A673 (cell line): ENCODE measurements around the gene SLC7A6. TPM values are rescaled to one million over a fixed set of nuclear protein-coding genes. Genes with fewer than 3 reads are reported as not detected.

Experiments
- Bru-seq: library from RNA; stranded (reverse); fragments of 400-500 nt; gene quantifications from one replicate; lab custom pipeline; 2021; lab: Mats Ljungman, UMichigan
- BruChase-seq, 2 experiments: library from RNA; stranded (reverse); fragments of 400-500 nt; gene quantifications; one replicate each; lab custom pipeline; 2021; lab: Mats Ljungman, UMichigan
- BruUV-seq: library from RNA; stranded (reverse); fragments of 400-500 nt; replicated peaks from 2 replicates; lab custom pipeline; 2021; lab: Mats Ljungman, UMichigan
- CTCF ChIA-PET: fragments of 300-600 bp; sonication (Branson Sonifier 250); formaldehyde crosslinking; loops from one replicate; lab custom pipeline; 2022; ENCODE audit warnings: antibody characterized with exemption; lab: Charles Lee
- POLR2A ChIA-PET: fragments of 300-600 bp; sonication (Branson Sonifier 250); formaldehyde crosslinking; loops from one replicate; lab custom pipeline; 2022; ENCODE audit warnings: antibody characterized with exemption; ENCODE audit not compliant: low non-redundant PET; lab: Charles Lee
- DNase-seq: peaks from one replicate; pipeline ENCODE4 v3.0.0-alpha.2; 2015; ENCODE audit warnings: low spot score
- H3K27ac ChIP-seq: fragments of 200-600 bp; sonication (generic); 2 replicates; pipeline ENCODE4 v1.5.1; 2016; ENCODE audit warnings: mixed run types, low read depth, mild to moderate bottlenecking, mixed read lengths, antibody characterized with exemption, low read length; ENCODE audit not compliant: poor library complexity, severe bottlenecking
- H3K27me3 ChIP-seq: fragments of 200-600 bp; sonication (generic); replicated peaks from 2 replicates; pipeline ENCODE4 v1.6.1; 2017; ENCODE audit warnings: mixed run types, low read depth, mild to moderate bottlenecking, mixed read lengths, antibody characterized with exemption, low read length; ENCODE audit not compliant: insufficient read depth, poor library complexity
- H3K36me3 ChIP-seq: fragments of 200-600 bp; sonication (generic); 2 replicates; pipeline ENCODE4 v1.6.1; 2016; ENCODE audit warnings: mixed run types, mild to moderate bottlenecking, mixed read lengths, antibody characterized with exemption, low read length; ENCODE audit not compliant: insufficient read depth, poor library complexity, severe bottlenecking
- H3K4me1 ChIP-seq: fragments of 200-600 bp; sonication (generic); 2 replicates; pipeline ENCODE4 v1.6.1; 2017; ENCODE audit warnings: mixed run types, mild to moderate bottlenecking, mixed read lengths, antibody characterized with exemption, low read length; ENCODE audit not compliant: insufficient read depth, poor library complexity, severe bottlenecking
- H3K4me3 ChIP-seq: fragments of 200-600 bp; sonication (generic); 2 replicates; pipeline ENCODE4 v1.5.1; 2016; ENCODE audit warnings: low read depth, mixed run types, mild to moderate bottlenecking, mixed read lengths, low read length; ENCODE audit not compliant: poor library complexity, severe bottlenecking
- H3K9me3 ChIP-seq: fragments of 200-600 bp; sonication (generic); 2 replicates; pipeline ENCODE4 v1.6.1; 2016; ENCODE audit warnings: mixed run types, low read depth, mild to moderate bottlenecking, mixed read lengths, antibody characterized with exemption, low read length; ENCODE audit not compliant: poor library complexity, severe bottlenecking
- CTCF ChIP-seq: fragments of 300-800, 200-600 bp; sonication (generic); conservative IDR thresholded peaks from 2 replicates; pipeline ENCODE4 v1.5.1; 2017; ENCODE audit warnings: low read depth, mild to moderate bottlenecking, antibody characterized with exemption, low read length, moderate library complexity, mixed read lengths
- EZH2 ChIP-seq: fragments of 200-600 bp; sonication (generic); IDR thresholded peaks from 2 replicates; pipeline ENCODE4 v1.6.1; 2017; ENCODE audit warnings: borderline replicate concordance, low read depth, mild to moderate bottlenecking, mixed read lengths, antibody characterized with exemption, low read length; ENCODE audit not compliant: poor library complexity, severe bottlenecking
- intact Hi-C: fragments of 100-400 bp; cut with micrococcal nuclease; formaldehyde crosslinking; loops from one replicate; pipeline ENCODE4 v1.10.0; 2022; ENCODE audit not compliant: unreplicated experiment
- long read RNA-seq: library from polyadenylated mRNA; stranded (forward); transcript quantifications from one replicate; pipeline ENCODE4 v2.0.0, GENCODE V29; 2022
- total RNA-seq: library from RNA; stranded (reverse); gene quantifications from 2 replicates; pipeline ENCODE4 v1.2.3, GENCODE V29; 2021

Gene SLC7A6
- total RNA-seq, result 43.6 and 58.7 TPM in 2 replicates
- Bru-seq, nascent RNA, result percentile 74 among the genes with signal in this experiment
- percentile 87 among the genes with signal in this experiment for BruChase-seq, experiment 1, labeled RNA remaining after a 2-hour chase
- BruChase-seq, experiment 2, labeled RNA remaining after a 6-hour chase, result percentile 91 among the genes with signal in this experiment
- long read RNA-seq, full-length matches to known transcripts, result 4 of 31 reads
- long read RNA-seq, partial matches to known transcripts, result 6 of 31 reads
- long read RNA-seq, other reads (novel, unspliced or antisense), result 21 of 31 reads

- intact Hi-C loops, result loop anchor here (2.0 to 10.0 kb wide), 3 partner anchors 48 to 250 kb away; partner anchors contain the start of genes PRMT7 and SLC7A6OS
- peak within 1 kb of the TSS; percentile 89 for H3K4me3 ChIP-seq
- no peaks in the 10 kb centered on the region for H3K36me3 ChIP-seq
- ChIA-PET POLR2A (interaction anchor here (0.6 kb wide), 1 partner anchor 639 kb away, joined by 4 read pairs; no protein-coding TSS in a partner anchor), CTCF (interaction anchor here (0.6 to 2.1 kb wide), 10 partner anchors 15 to 243 kb away, joined by 3 to 7 read pairs (median 4); partner anchors contain the start of genes NFATC3, PRMT7 and SLC7A6OS)
- BruUV-seq, result TSS peak; percentile 30
- H3K9me3 ChIP-seq, result no peaks in the 10 kb centered on the region
- DNase-seq, result peak; percentile 82
- peaks cover 11% of the 10 kb centered on the region for H3K4me1 ChIP-seq
- H3K27ac ChIP-seq, result peak within 1 kb of the TSS; percentile 93
- TF ChIP-seq EZH2 (no peak), CTCF (peak; percentile 79)
- no peaks in the 10 kb centered on the region for H3K27me3 ChIP-seq
These were observed at the start of gene SLC7A6 for GRCh38 chr16:68264128-68265077. Gene SLC7A6 (plus strand): TSS chr16:68264526. CDS start chr16:68274727, 10,201 bp downstream.

GRCh38 chr16:68214726-68215125 is 49.6 kb upstream of the SLC7A6 start:
- Histone ChIP-seq H3K9me3 (no peaks in the 10 kb centered on the region), H3K27me3 (no peaks in the 10 kb centered on the region), H3K4me1 (no peaks in the 10 kb centered on the region), H3K36me3 (no peaks in the 10 kb centered on the region), H3K27ac (no peak overlapping the region), H3K4me3 (no peak overlapping the region)
- TF ChIP-seq CTCF, result no peak
- no peak for TF ChIP-seq EZH2
- BruUV-seq, result no TSS peak
- ChIA-PET CTCF (no interaction called here), POLR2A (no interaction called here)
- DNase-seq, result no peak
- intact Hi-C loops, result no loop called here

GRCh38 chr16:68215302-68215701 is 49.0 kb upstream of the SLC7A6 start:
- intact Hi-C loops, result no loop called here
- Histone ChIP-seq H3K4me1 (no peaks in the 10 kb centered on the region), H3K9me3 (no peaks in the 10 kb centered on the region), H3K27ac (no peak overlapping the region), H3K4me3 (no peak overlapping the region), H3K36me3 (no peaks in the 10 kb centered on the region), H3K27me3 (no peaks in the 10 kb centered on the region)
- BruUV-seq, result no TSS peak
- no peak for DNase-seq
- POLR2A ChIA-PET, result no interaction called here
- CTCF ChIA-PET, result no interaction called here
- TF ChIP-seq EZH2 (no peak), CTCF (no peak)
